HG03558 (cell line): ENCODE results near the gene TMEM106A.
"Not testable (repeated sequence)": the region's sequence is repeated elsewhere in the genome, so short reads cannot be mapped to it uniquely, and the experiment has no call there.

Experiments
- ATAC-seq: cut with Tn5 transposase; IDR thresholded peaks from one replicate; pipeline ENCODE4 v1.9.1; 2021; ENCODE audit warnings: moderate number of reproducible peaks; ENCODE audit not compliant: unreplicated experiment; ENCODE audit errors: extremely low read depth

The TMEM106A gene

GRCh38 chr17:43211480-43212402 lies at the start of gene TMEM106A:
Gene TMEM106A, plus strand, starts transcription at chr17:43211875. Its CDS starts 1,167 bp downstream, at chr17:43213042.
- ATAC-seq, result no peak

- ATAC-seq, result not testable (repeated sequence)
Observed at GRCh38 chr17:43165971-43166370, 45.7 kb upstream of the TMEM106A start.

- no peak for ATAC-seq
Observed at GRCh38 chr17:43169561-43170139, 42.0 kb upstream of the TMEM106A start.

- peak; percentile 30 for ATAC-seq
Observed at GRCh38 chr17:43170140-43170765, 41.4 kb upstream of the TMEM106A start.

GRCh38 chr17:43170766-43171585 lies 40.7 kb upstream of the TMEM106A start, which contains the start of gene NBR1:
Gene NBR1, plus strand, starts transcription at chr17:43171214. Its CDS starts 4,586 bp downstream, at chr17:43175800.
- peak; percentile 38 for ATAC-seq

GRCh38 chr17:43171586-43172487 lies 39.8 kb upstream of the TMEM106A start:
- ATAC-seq, result no peak

GRCh38 chr17:43175213-43176118 lies 36.2 kb upstream of the TMEM106A start:
- no peak for ATAC-seq

GRCh38 chr17:43176119-43176570 lies 35.5 kb upstream of the TMEM106A start:
- no peak for ATAC-seq

- ATAC-seq, result no peak
Observed at GRCh38 chr17:43183921-43184320, 27.8 kb upstream of the TMEM106A start.

- not testable (repeated sequence) for ATAC-seq
Observed at GRCh38 chr17:43186656-43187055, 25.0 kb upstream of the TMEM106A start.

- ATAC-seq, result no peak
Observed at GRCh38 chr17:43193251-43193650, 18.4 kb upstream of the TMEM106A start.

- ATAC-seq, result no peak
Observed at GRCh38 chr17:43199633-43200032, 12.0 kb upstream of the TMEM106A start.

GRCh38 chr17:43200127-43200526 lies 11.5 kb upstream of the TMEM106A start:
- no peak for ATAC-seq

GRCh38 chr17:43203013-43203412 lies 8.7 kb upstream of the TMEM106A start:
- ATAC-seq, result not testable (repeated sequence)

GRCh38 chr17:43210576-43210975 lies 1.1 kb upstream of the TMEM106A start:
- ATAC-seq, result no peak

GRCh38 chr17:43211123-43211479 lies 574 bp upstream of the TMEM106A start:
- no peak for ATAC-seq

GRCh38 chr17:43212641-43213490 lies 1.2 kb downstream of the TMEM106A start:
- no peak for ATAC-seq
